ENCODE data around the gene NIM1K.

- TF ChIP-seq CTCF (IDR thresholded peaks at IDR 0.05) = no peak
- TF ChIP-seq POLR2A (IDR thresholded peaks at IDR 0.05) = no peak
These were observed 78.6 kb downstream of the NIM1K start for GRCh38 chr5:43270645-43271044.
